HG03469 (cell line): ENCODE results near the gene WNT5B.
"Not testable (repeated sequence)": the region's sequence is repeated elsewhere in the genome, so short reads cannot be mapped to it uniquely, and the experiment has no call there.

Experiments
- ATAC-seq: cut with Tn5 transposase; IDR thresholded peaks from one replicate; pipeline ENCODE4 v1.9.1; 2021; ENCODE audit warnings: mild to moderate bottlenecking, moderate library complexity, moderate number of reproducible peaks; ENCODE audit not compliant: unreplicated experiment

Gene WNT5B

GRCh38 chr12:1595690-1596347 is 33.2 kb upstream of the WNT5B start:
- no peak for ATAC-seq

DNA sequence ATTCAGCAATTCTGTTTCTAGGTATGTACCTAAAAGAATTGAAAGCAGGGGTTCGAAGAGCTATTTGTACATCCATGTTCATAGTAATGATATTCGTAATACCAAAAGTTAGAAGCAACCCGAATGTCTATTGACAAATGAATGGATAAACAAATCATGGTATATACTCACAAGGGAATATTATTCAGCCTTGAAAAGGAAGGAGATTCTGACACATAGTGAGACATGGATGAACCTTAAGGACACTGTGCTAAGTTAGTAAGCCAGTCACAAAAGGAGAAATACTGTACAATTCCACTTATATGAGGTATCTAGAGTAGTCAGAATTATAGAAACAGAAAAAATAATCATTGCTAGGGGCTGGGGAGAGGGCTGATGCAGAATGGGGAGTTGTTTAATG is 30.3 kb upstream of the WNT5B start:
- no peak for ATAC-seq

- ATAC-seq: not testable (repeated sequence)
These were observed 26.3 kb upstream of the WNT5B start for GRCh38 chr12:1602706-1603105.

GRCh38 chr12:1603269-1603993 is 25.6 kb upstream of the WNT5B start:
- no peak for ATAC-seq

DNA sequence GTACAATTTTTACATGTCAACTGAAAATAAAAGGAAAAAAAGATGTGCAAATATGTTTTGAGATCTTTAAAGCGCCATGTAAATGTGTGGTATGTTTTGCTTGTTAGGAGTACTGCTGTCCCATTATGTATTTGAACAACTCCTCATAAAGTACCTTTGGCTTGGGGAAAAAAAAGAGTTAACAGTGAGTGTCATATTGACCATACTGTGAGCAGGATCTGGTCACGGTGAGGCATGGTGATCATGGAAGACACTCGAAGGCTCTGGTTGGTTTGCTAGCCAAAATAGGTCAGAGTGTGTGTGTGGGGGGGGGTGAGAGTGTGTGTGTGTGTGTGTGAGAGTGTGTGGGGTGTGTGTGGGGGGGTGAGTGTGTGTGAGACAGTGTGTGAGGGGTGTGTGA is 24.6 kb upstream of the WNT5B start:
- ATAC-seq: no peak

DNA sequence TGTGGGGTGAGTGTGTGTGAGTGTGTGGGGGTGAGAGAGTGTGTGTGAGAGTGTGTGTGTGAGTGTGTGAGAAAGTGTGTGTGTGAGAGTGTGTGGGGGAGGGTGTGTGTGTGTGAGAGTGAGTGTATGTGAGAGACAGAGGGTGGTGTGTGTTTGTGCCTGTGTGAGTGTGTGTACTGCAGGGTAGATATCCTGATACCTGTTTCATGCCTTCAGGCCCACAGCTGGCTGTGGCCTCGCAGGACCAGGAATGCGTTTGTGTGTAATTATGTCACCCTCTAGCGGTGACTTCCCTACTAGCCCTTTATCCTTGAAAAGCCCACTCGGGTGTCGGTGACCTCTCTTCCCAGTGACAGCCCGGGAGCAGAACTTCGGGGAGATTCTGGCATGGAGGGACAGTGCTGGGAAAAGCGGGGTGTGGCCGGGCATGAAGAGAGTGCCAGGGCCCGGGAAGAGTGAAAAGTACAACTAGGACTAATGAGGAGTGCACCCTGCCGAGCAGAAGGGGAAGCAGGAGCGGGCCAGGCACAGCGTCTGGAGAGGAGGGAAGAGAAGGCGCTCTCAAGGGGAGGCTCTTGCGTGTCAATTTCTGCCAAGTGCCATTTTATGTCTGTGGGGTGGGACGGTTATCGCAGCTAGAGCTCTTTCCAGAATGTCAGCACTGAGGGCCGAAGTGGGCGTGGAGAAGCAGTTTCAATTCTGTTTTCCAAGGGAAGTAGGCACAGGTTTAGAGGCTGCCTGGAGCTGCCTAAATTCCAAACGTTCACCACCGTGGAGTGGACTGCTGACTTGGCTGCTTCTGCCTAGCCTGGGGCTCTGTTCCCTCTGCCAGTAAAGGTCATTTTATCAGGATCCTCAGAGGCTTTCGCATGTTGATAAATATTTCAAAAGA is 23.7 kb upstream of the WNT5B start:
- ATAC-seq: no peak

- ATAC-seq: peak; percentile 58
These were observed 22.9 kb upstream of the WNT5B start for GRCh38 chr12:1606021-1606622.

DNA sequence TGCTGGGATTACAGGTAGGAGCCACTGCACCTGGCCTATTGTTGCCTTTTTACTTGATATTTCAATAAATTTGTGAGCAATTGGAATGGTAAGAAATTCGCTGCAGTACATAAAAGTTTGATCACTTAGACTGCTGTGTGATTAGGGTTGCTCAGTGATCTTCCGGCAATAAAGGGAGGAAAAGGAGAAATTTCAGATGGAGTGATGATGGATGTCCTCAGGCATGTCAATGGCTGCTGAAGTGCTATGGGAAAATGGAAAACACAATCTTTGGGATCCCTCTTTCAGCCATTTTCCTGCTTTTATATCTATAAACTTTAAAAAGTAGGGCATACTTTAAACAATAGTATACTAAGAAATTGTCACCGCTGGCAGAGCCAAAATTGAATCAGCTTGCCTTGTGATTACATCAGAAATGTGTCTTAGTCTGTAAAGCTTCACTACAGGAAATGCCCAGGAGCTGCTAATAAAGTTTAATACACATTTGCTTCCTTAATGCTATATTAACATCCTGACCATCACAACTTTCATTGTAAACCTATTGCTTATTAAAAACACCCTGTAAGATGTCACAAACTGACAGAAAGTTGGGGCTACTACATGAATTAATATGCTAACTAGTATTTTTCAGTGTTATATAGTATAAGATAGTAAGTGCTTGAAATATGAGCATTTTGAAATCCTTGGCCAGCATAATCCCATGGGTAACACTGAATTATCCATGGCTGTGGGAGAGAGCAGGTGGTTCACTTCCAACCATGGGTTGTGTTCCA is 20.9 kb upstream of the WNT5B start:
- no peak for ATAC-seq

GRCh38 chr12:1608713-1609119 is 20.3 kb upstream of the WNT5B start:
- ATAC-seq: no peak

- ATAC-seq: no peak
These were observed 18.9 kb upstream of the WNT5B start for GRCh38 chr12:1610072-1610643.

GRCh38 chr12:1611803-1612572 is 17.0 kb upstream of the WNT5B start:
- no peak for ATAC-seq

- ATAC-seq: no peak
These were observed 15.2 kb upstream of the WNT5B start for GRCh38 chr12:1613860-1614259.

DNA sequence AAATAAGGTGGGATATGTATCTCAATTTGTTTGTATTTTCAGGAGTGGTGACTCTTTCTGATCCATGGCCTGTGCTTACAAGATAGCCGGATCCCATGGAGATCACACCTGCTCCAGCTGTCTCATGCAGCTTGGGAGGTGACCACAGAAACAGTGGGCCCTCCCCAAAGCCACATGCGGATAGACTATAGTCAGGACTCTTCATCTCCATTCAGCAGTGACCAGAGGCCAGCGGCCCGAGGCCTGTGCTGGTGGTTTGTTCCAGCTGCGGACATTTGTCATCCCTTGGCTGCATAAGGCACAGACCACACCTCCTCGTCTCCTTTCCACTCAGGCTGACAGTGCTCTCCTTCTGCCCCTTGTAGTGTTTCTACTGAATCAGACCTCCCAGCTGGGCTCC is 14.7 kb upstream of the WNT5B start:
- no peak for ATAC-seq

GRCh38 chr12:1616233-1617066 is 12.6 kb upstream of the WNT5B start:
- no peak for ATAC-seq

DNA sequence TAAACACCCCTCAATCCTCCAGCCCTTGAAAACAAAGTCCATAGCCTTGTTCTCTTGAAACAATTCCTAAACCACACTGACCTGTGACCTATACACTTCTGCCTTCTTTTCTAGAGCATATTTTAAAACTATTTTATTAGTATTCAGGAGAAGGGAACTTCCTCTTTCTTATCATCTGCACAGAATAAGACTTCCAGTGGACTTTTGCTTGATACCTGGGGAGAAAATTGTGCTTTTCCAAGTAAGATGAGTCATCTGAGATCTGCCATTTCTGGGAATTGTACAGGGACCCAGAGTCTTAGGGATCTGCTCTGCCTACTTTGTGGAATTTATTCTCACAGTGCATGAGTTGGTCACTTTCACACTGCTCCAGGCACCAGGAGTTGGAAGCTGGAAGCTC is 10.5 kb upstream of the WNT5B start:
- ATAC-seq: no peak

GRCh38 chr12:1619159-1619558 is 9.9 kb upstream of the WNT5B start:
- no peak for ATAC-seq

GRCh38 chr12:1619587-1619986 is 9.4 kb upstream of the WNT5B start:
- no peak for ATAC-seq

DNA sequence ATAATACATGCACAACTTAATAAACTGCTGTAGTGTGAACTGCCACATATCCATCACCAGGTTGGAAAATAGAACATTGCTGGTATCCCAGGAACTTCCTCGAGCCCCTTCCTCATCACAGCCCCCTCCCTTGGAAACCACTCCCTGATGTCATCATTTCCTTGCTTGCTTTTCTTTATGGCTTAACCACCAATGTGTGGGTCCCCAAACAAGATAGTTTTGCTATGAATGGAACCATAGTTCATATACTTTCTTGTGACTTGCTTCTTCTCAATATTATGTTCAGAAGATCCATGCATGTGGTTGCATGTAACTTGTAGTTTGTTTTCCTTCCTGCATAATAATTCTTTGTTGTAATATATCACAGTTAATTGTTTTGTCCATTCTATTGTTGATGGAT is 8.9 kb upstream of the WNT5B start:
- no peak for ATAC-seq

DNA sequence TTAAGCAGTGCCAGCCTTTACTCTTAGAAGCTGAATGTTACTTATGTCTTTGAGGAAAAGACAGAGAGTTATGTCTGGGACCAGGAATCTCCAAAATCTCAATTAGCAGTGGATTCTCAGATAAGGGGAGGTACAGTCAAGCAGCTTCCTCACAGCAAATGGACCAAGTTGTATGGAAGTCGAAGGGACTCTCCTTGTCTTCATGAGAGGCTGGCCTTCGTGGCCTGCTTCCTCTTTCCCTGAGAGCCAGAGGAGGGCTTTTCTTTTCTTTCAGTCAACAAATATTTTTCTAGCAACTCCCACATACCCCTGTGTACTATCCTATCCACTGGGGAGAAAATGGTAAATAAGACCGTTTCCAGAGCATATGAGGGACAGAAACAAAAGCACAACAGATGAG is 6.6 kb upstream of the WNT5B start:
- ATAC-seq: no peak
